Ovary (tissue), 9 donors: Measurements from ENCODE around the gene CCDC33. TPM values are rescaled to one million over a fixed set of nuclear protein-coding genes. Genes with fewer than 3 reads are reported as not detected.

Experiments used
- DNase-seq, 5 donors: peaks; one replicate each; pipeline ENCODE4 v3.0.0-alpha.2; 2019 to 2020
- H3K27ac ChIP-seq, 2 donors: fragments of 200-600 bp; one replicate each; pipeline versions ENCODE4 v1.5.1 to v1.8.0; 2019 to 2022
- H3K27me3 ChIP-seq: fragments of 200-600 bp; one replicate; pipeline ENCODE4 v1.8.0; 2022
- H3K36me3 ChIP-seq: fragments of 200-600 bp; sonication (generic); one replicate; pipeline ENCODE4 v1.5.1; 2019
- H3K4me1 ChIP-seq: one replicate; pipeline ENCODE4 v1.8.1; 2013; ENCODE audit warnings: mild to moderate bottlenecking, moderate library complexity; ENCODE audit not compliant: insufficient read depth
- H3K4me3 ChIP-seq: fragments of 200-600 bp; sonication (generic); one replicate; pipeline ENCODE4 v1.5.1; 2017
- H3K9me3 ChIP-seq, 2 donors: fragments of 200-600 bp in 1 of 2; sonication (generic) in 1 of 2; one replicate each; pipeline versions ENCODE4 v1.5.1 to v1.8.1; 2013 to 2019; ENCODE audit warnings: mild to moderate bottlenecking in 1 of 2, moderate library complexity in 1 of 2
- EP300 ChIP-seq: sonication (generic); formaldehyde crosslinking; IDR thresholded peaks from one replicate; pipeline ENCODE4 v1.6.1; 2017; ENCODE audit warnings: antibody characterized with exemption
- POLR2A ChIP-seq: fragments of 450-650 bp; IDR thresholded peaks from one replicate; pipeline ENCODE4 v1.6.1; 2017; ENCODE audit warnings: antibody characterized with exemption, mild to moderate bottlenecking, moderate library complexity
- WGBS, 3 donors: extraction: QIAGEN DNeasy Blood & Tissue Kit in 1 of 3; methylation state at CpG; one replicate each; pipeline versions ENCODE4 v1.1.5 to v1.1.7; 2013 to 2017; 5-methylcytosine and 5-hydroxymethylcytosine counted together
- intact Hi-C, 4 donors: fragments of 100-400 bp; cut with DNase I; formaldehyde crosslinking; loops; one replicate each; pipeline versions ENCODE4 v1.11.0 to v1.15.1; 2022 to 2023
- polyA plus RNA-seq, 2 donors: library from polyadenylated mRNA; stranded (reverse); fragments of 200-250 nt in 1 of 2; fragments of 350-450 nt in 1 of 2; fragmentation: Illumina TruSeq in 1 of 2; extraction: RNeasy Lipid Tissue Mini Kit (QIAGEN cat#74804) in 1 of 2; gene quantifications; one replicate each; pipeline ENCODE4 v1.2.3, GENCODE V29; 2013 to 2014
- total RNA-seq, 7 donors: library from RNA; depleted of rRNA in 2 of 7; stranded (reverse); fragments of >200 nt in 2 of 7; fragmentation: NEBNext Ultra II Directional in 3 of 7; extraction: Animal tissue kit (Norgen Biotek cat#: 25700) in 3 of 7; gene quantifications; one replicate each; pipeline versions ENCODE4 v1.1.0 to v1.2.4, GENCODE V29; 2016 to 2023
- TF ChIP-seq, protein P1 (sequence below), 3 donors: fragments of 450-650 bp in 2 of 3; fragments of 200-600 bp in 1 of 3; IDR thresholded peaks; one replicate each; pipeline versions ENCODE4 v1.5.1 to v1.8.0; 2016 to 2022; ENCODE audit warnings: antibody characterized with exemption in 3 of 3, mild to moderate bottlenecking in 1 of 3
- donor health status: DM: no; HTN: no; CAD: no; lungs with moderate emphysema.
- donor health status: DM: no; HTN: no; CAD: no.
- donor health status: Bipolar disorder and iron deficiency.
- donor health status: DM: yes; HTN: yes; CAD: no.
- donor health status: DM: no; HTN: no; CAD: no.
- donor health status: DM: yes; HTN: yes; CAD: no.

The CCDC33 gene
- total and polyA plus RNA-seq, 9 donors, result 0.10 to 24.7 (median 1.9) TPM; not detected in 3

DNA sequence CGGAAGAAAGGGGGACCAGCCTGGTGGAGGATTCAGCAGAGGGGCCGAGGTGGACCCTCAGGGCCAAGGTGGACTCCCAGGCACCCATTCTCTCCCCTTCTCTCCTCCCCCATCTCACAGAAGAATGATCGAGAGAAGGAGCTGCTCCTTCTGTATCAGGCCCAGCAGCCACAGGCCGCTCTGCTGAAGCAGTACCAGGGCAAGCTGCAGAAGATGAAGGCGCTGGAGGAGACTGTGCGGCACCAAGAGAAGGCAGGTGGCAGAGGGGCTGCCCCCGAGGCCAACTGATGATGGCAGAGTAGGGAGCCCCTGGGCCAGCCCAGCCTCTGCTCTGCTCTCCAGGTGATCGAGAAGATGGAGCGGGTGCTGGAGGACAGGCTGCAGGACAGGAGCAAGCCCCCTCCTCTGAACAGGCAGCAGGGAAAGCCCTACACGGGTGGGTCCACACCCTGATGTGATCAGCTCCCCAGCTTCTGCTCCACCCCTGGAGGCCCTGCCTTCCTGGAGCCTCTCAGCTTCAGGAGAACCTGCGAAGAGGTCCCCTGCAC is 94.8 kb downstream of the CCDC33 start:
- Histone ChIP-seq H3K4me1 (peaks cover 6% of the 10 kb centered on the region), H3K9me3 (no peaks in the 10 kb centered on the region), H3K4me3 (no peak overlapping the region), H3K36me3 (no peaks in the 10 kb centered on the region), H3K27ac (no peak overlapping the region), H3K27me3 (no peaks in the 10 kb centered on the region)
- DNase-seq, result no peak
- WGBS, 3 donors, result 88 to 89% (median 89%) methylated on average over 11 of the region's 11 CpGs
- TF ChIP-seq EP300, result no peak
- TF ChIP-seq, protein P1, sequence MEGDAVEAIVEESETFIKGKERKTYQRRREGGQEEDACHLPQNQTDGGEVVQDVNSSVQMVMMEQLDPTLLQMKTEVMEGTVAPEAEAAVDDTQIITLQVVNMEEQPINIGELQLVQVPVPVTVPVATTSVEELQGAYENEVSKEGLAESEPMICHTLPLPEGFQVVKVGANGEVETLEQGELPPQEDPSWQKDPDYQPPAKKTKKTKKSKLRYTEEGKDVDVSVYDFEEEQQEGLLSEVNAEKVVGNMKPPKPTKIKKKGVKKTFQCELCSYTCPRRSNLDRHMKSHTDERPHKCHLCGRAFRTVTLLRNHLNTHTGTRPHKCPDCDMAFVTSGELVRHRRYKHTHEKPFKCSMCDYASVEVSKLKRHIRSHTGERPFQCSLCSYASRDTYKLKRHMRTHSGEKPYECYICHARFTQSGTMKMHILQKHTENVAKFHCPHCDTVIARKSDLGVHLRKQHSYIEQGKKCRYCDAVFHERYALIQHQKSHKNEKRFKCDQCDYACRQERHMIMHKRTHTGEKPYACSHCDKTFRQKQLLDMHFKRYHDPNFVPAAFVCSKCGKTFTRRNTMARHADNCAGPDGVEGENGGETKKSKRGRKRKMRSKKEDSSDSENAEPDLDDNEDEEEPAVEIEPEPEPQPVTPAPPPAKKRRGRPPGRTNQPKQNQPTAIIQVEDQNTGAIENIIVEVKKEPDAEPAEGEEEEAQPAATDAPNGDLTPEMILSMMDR (IDR thresholded peaks at IDR 0.05), result no peak
- TF ChIP-seq POLR2A, result no peak
- intact Hi-C loops, result no loop called here

DNA sequence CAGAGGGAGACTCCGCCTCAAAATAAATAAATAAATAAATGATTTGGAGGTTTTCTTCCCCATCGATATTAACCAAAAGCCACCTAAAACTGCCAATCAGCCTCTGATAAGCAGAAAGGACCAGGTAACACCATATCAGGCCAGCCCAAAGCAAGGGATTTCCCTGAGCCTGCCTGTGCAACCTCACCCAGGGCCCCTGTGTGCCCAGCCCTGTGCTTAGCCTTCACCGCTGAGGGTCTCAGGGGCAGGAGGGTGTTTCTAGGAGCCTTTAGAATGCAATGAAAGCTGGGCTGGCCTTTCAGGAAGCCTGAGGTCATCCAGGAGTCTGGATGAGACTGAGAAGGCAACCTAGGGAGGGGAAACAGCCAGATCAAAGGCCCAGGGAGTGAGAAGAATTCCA is 95.9 kb downstream of the CCDC33 start:
- Histone ChIP-seq H3K4me3 (no peak overlapping the region), H3K4me1 (no peaks in the 10 kb centered on the region), H3K36me3 (no peaks in the 10 kb centered on the region), H3K27ac (no peak overlapping the region), H3K9me3 (no peaks in the 10 kb centered on the region), H3K27me3 (no peaks in the 10 kb centered on the region)
- TF ChIP-seq POLR2A (no peak), EP300 (no peak)
- TF ChIP-seq, protein P1 (IDR thresholded peaks at IDR 0.05), result no peak
- WGBS, 3 donors, result 88 to 96% (median 94%) methylated on average over 3 of the region's 3 CpGs
- DNase-seq, result no peak
- intact Hi-C loops, result no loop called here

DNA sequence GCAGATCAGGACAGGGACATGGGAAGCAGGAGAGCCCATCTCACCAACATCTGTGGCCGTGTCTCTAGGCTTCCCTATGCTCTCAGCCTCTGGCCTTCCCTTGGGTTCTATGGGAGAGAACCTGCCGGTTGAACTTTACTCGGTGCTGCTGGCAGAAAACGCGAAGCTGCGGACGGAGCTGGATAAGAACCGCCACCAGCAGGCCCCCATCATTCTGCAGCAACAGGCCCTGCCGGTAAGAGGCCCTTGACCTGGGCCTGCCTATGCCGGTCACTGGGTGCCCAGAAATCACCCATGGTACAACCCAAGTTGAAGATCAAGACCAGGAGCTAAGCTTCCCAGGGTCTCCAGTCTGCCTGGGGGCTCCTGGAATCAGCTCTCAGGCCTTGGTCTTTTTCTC is 96.5 kb downstream of the CCDC33 start:
- TF ChIP-seq EP300, result no peak
- no peak for TF ChIP-seq POLR2A
- TF ChIP-seq, protein P1 (IDR thresholded peaks at IDR 0.05), result no peak
- WGBS, 3 donors, result 92 to 96% (median 92%) methylated on average over 10 of the region's 10 CpGs
- H3K9me3 ChIP-seq, result no peaks in the 10 kb centered on the region
- no peaks in the 10 kb centered on the region for H3K27me3 ChIP-seq
- no peak for DNase-seq
- no peak overlapping the region for H3K27ac ChIP-seq
- H3K4me1 ChIP-seq, result no peaks in the 10 kb centered on the region
- H3K36me3 ChIP-seq, result no peaks in the 10 kb centered on the region
- no peak overlapping the region for H3K4me3 ChIP-seq
- intact Hi-C loops, result no loop called here

DNA sequence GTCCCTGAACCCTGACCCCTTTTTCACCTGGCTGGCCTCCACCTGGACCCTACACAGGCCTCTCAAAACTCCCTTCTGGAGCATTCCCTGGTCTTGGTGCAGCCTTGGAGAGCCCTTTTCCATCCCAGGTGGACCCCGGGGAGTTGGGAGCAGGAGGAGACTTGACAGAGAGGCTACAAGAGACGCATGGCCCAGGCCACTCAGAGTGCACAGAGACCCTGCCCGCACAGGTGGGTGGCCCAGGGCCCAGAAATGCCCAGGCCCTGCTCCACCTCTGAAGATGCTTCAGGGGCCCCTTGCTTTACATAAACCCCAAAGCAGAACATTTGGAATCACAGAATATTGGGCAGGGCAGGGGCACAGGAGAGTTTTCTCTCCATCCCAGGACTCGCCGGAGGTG is 97.0 kb downstream of the CCDC33 start:
- no peak overlapping the region for H3K4me3 ChIP-seq
- TF ChIP-seq EP300, result no peak
- TF ChIP-seq, protein P1 (IDR thresholded peaks at IDR 0.05), result no peak
- TF ChIP-seq POLR2A, result no peak
- no peak overlapping the region for H3K27ac ChIP-seq
- peak in 2 of 5 donors; percentile 6 to 11 for DNase-seq
- no peaks in the 10 kb centered on the region for H3K9me3 ChIP-seq
- intact Hi-C loops, result no loop called here
- H3K27me3 ChIP-seq, result no peaks in the 10 kb centered on the region
- H3K4me1 ChIP-seq, result no peaks in the 10 kb centered on the region
- WGBS, 3 donors, result 93% methylated on average over 5 of the region's 5 CpGs
- H3K36me3 ChIP-seq, result no peaks in the 10 kb centered on the region
